Measurements from ENCODE around the gene INPP4A.

INPP4A gene

DNA sequence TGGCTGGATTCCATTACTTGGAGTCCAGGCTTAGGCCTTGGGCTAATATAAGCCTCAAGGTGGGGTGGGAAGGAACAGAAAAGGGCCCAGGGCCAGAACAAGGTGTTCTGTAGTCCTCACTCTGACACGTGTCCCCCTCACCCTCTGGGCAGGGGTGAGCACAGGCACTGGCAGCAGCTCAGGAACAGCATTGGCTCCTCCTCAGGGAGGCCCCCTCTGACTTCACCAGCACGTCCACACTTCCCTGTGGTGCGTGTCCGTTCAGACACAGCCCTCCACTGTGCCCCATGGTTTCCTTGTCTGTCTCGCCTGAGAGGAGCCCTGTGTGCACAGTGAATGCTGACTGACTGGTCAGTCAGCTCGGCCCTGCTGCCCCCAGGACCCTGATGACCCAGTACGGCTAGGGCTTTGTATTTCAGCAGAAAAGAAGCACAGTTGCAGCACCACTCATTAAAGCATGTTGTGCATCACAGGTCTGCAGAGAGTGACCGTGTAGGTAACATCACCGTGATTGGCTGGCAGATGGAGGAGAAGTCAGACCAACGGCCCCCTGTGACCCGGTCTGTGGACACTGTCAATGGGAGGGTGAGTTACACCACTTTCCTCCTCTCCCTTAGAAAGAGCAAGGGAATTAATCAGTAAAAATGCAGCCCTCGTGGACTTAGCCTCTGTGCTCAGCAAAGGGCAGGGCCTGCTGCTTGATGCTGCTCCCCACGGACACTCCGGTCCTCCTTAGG, 92.9 kb downstream of the INPP4A start:
- H3K4me3 ChIP-seq (ENCODE audit: low read depth, low read length) = no peak overlapping the region
- no peak for DNase-seq (ENCODE audit: low read depth)
- TF ChIP-seq, protein P1, sequence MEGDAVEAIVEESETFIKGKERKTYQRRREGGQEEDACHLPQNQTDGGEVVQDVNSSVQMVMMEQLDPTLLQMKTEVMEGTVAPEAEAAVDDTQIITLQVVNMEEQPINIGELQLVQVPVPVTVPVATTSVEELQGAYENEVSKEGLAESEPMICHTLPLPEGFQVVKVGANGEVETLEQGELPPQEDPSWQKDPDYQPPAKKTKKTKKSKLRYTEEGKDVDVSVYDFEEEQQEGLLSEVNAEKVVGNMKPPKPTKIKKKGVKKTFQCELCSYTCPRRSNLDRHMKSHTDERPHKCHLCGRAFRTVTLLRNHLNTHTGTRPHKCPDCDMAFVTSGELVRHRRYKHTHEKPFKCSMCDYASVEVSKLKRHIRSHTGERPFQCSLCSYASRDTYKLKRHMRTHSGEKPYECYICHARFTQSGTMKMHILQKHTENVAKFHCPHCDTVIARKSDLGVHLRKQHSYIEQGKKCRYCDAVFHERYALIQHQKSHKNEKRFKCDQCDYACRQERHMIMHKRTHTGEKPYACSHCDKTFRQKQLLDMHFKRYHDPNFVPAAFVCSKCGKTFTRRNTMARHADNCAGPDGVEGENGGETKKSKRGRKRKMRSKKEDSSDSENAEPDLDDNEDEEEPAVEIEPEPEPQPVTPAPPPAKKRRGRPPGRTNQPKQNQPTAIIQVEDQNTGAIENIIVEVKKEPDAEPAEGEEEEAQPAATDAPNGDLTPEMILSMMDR (IDR thresholded peaks at IDR 0.05; ENCODE audit: insufficient read depth, low read depth, low read length, missing control alignments) = no peak

DNA sequence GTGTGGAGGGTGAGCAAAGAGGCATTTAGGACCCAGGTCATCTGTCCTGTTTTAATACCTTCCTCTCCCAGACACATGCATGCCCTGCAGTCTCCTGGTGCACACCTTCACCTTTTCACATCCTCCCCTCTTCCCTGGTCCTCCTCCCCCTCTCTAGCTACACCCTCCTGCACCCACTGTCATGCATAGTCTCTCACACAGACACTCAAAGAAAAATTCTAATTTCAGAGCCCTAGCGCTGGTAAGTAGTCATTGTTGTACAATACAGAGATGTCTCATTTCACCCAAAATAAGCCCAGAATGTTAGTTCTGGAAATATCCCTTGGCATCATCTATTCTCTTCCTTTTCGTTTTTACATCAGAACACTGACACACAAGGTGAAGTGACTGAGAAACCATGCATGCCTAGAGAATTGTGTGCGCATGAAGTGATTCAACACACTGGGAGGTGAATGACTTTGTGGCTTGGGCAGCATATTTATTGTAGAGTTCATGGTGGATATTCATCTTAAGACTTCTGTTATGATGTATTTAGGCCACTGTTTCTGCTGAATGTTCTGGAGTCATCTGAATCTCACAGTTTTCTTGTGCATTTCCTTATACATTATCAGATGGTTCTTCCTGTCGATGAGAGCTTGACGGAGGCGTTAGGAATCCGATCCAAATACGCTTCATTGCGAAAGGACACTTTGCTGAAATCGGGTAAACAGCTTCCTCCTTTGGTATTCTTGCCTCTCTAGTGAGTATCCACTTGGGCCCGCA, 93.8 kb downstream of the INPP4A start:
- TF ChIP-seq, protein P1 (IDR thresholded peaks at IDR 0.05; ENCODE audit: insufficient read depth, low read depth, low read length, missing control alignments) = no peak
- no peak for DNase-seq (ENCODE audit: low read depth)
- no peak overlapping the region for H3K4me3 ChIP-seq (ENCODE audit: low read depth, low read length)

DNA sequence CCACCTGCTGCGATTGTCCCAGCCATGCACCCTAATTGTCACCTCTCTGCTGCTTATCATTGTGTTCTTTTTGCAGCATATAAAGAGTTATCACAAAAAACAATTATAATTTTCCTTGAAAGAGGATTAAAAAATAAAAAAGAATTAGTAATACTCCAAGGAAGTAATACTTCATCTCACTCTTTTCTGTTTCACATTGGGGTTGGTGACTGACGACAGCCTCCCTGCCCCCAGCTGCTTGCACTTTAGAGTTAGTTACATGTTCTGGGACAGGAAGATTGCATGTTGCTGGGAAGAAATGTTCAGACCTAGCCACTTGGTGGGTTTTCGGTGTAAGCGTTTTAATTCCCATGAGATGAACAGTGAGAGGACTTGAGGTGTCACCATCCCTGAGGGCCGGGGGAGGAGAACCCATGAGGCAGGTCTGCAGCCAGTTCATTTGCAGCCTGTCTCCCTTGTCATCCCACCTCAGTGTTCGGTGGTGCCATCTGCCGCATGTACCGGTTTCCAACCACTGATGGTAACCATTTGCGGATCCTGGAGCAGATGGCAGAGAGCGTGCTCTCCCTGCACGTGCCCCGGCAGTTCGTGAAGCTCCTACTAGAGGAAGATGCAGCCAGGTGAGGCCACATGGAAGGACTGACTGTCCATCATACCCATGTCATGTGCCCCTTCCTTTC, 94.5 kb downstream of the INPP4A start:
- DNase-seq (ENCODE audit: low read depth) = no peak
- TF ChIP-seq, protein P1 (IDR thresholded peaks at IDR 0.05; ENCODE audit: insufficient read depth, low read depth, low read length, missing control alignments) = no peak
- H3K4me3 ChIP-seq (ENCODE audit: low read depth, low read length) = no peak overlapping the region

DNA sequence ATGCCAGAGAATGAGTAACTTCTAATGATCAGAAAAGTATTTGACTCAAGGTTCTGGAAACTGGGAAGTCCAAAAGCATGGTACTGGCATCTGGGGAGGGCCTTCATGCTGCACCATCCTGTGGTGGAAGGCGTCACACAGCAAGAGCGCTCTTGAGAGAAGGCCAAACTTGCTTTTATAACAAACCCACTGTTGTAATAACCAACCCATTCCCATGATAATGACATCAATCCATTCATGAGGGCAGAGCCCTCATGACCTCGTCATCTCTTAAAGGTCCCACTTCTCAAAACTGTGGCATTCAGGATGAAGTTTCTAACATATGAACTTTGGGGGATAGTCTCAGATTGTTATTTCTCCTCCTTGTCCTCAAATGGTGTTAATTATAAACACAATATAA, 95.9 kb downstream of the INPP4A start:
- no peak overlapping the region for H3K4me3 ChIP-seq (ENCODE audit: low read depth, low read length)
- TF ChIP-seq, protein P1 (IDR thresholded peaks at IDR 0.05; ENCODE audit: insufficient read depth, low read depth, low read length, missing control alignments) = no peak
- no peak for DNase-seq (ENCODE audit: low read depth)

DNA sequence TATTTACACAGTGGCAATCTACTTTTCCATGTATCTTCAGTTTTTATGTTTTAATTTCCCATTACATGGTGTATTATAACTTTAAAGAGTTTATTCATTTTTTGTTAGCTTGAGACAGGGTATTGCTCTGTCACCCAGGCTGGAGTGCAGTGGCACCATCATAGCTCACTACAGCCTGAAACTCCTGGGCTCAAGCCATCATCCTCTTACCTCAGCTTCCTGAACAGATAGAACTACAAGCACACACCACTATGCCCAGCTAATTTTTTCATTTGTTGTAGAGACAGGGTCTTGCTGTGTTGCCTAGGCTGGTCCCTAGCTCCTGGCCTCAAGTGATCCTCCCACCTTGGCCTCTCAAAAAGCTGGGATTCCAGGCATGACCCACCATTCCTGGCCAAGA, 96.8 kb downstream of the INPP4A start:
- TF ChIP-seq, protein P1 (IDR thresholded peaks at IDR 0.05; ENCODE audit: insufficient read depth, low read depth, low read length, missing control alignments) = no peak
- DNase-seq (ENCODE audit: low read depth) = no peak
- no peak overlapping the region for H3K4me3 ChIP-seq (ENCODE audit: low read depth, low read length)

DNA sequence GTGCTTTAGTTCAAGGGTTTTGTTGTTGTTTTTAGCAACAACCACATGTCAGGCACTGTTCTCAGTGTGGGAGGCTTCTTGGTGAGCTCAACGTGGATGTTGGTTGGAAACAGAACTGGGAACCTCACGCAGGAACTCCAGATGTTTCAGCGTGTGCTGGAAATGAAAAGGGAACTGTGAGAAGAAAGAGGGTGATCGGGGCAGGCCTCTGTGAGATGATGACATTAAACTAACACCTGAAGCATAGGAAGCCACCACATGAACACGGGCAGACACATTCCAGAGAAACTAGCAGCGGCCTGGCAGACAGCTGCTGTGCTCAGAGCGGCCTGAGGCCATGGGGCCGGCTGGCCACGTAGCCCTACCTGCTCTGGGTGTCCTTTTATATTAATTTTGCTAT, 97.2 kb downstream of the INPP4A start:
- no peak overlapping the region for H3K4me3 ChIP-seq (ENCODE audit: low read depth, low read length)
- no peak for DNase-seq (ENCODE audit: low read depth)
- TF ChIP-seq, protein P1 (IDR thresholded peaks at IDR 0.05; ENCODE audit: insufficient read depth, low read depth, low read length, missing control alignments) = no peak

Data from GM12865 (cell line).